Gastroesophageal sphincter (tissue), 4 donors: ENCODE results near the gene DNPH1. TPM values are rescaled to one million over a fixed set of nuclear protein-coding genes. Genes with fewer than 3 reads are reported as not detected.

ENCODE experiments used
- ATAC-seq: fragments of 150-250 bp; one replicate; pipeline ENCODE4 v1.9.1; 2016; ENCODE audit warnings: mild to moderate bottlenecking, moderate library complexity
- H3K27ac ChIP-seq, 4 donors: fragments of 200-600 bp; sonication (generic) in 3 of 4; 1 replicate in 3 of 4; 2 replicates in 1 of 4; pipeline ENCODE4 v1.5.1; 2016 to 2019
- H3K27me3 ChIP-seq: fragments of 200-600 bp; sonication (generic); one replicate; pipeline ENCODE4 v1.5.1; 2019
- H3K36me3 ChIP-seq, 2 donors: fragments of 200-600 bp; sonication (generic); one replicate each; pipeline ENCODE4 v1.5.1; 2019; ENCODE audit warnings: control low read depth in 1 of 2
- H3K4me1 ChIP-seq, 3 donors: fragments of 200-600 bp; sonication (generic); 1 replicate in 2 of 3; 2 replicates in 1 of 3; pipeline ENCODE4 v1.5.1; 2016 to 2019; ENCODE audit warnings: control low read depth in 2 of 3
- H3K4me3 ChIP-seq, 2 donors: fragments of 200-600 bp; sonication (generic); one replicate each; pipeline ENCODE4 v1.5.1; 2019; ENCODE audit warnings: mild to moderate bottlenecking in 1 of 2, moderate library complexity in 1 of 2
- H3K9me3 ChIP-seq, 3 donors: fragments of 200-600 bp; sonication (generic); one replicate each; pipeline ENCODE4 v1.5.1; 2017 to 2019; ENCODE audit warnings: control low read depth in 2 of 3
- CTCF ChIP-seq, 4 experiments: fragments of 200-600 bp in 2 of 4; fragments of 450-650 bp in 2 of 4; sonication (generic) in 1 of 4; IDR thresholded peaks; one replicate each; pipeline ENCODE4 v1.5.1; 2017 to 2019; ENCODE audit warnings: antibody characterized with exemption in 4 of 4, mild to moderate bottlenecking in 2 of 4, moderate library complexity in 2 of 4
- EP300 ChIP-seq: sonication (generic); formaldehyde crosslinking; IDR thresholded peaks from one replicate; pipeline ENCODE4 v1.6.1; 2017; ENCODE audit warnings: antibody characterized with exemption, mild to moderate bottlenecking
- POLR2A ChIP-seq, 2 donors: fragments of 450-650 bp; IDR thresholded peaks; one replicate each; pipeline ENCODE4 v1.6.1; 2017; ENCODE audit warnings: antibody characterized with exemption in 2 of 2, mild to moderate bottlenecking in 2 of 2, moderate library complexity in 1 of 2
- POLR2AphosphoS5 ChIP-seq: sonication (generic); formaldehyde crosslinking; IDR thresholded peaks from one replicate; pipeline ENCODE4 v1.6.1; 2017; ENCODE audit warnings: antibody characterized with exemption
- WGBS, 2 donors: methylation state at CpG; one replicate each; pipeline ENCODE4 v1.1.5; 2018; ENCODE audit warnings: low coverage in 1 of 2; 5-methylcytosine and 5-hydroxymethylcytosine counted together
- total RNA-seq, 4 donors: library from RNA; depleted of rRNA; stranded (reverse); fragments of >200 nt; gene quantifications; one replicate each; pipeline ENCODE4 v1.1.0, GENCODE V29; 2016

DNPH1 gene
- total RNA-seq, 4 donors from 2014 or later, result 66.5 to 95.0 (median 86.6) TPM

- peaks cover 0 to 92% of the 10 kb centered on the region in 2 donors for H3K36me3 ChIP-seq
- H3K4me3 ChIP-seq, result no peak overlapping the region
- H3K4me1 ChIP-seq, result no peaks in the 10 kb centered on the region
- WGBS, 2 donors, result no CpG with 5 or more reads among the region's 20 CpGs
- TF ChIP-seq CTCF (IDR thresholded peaks at IDR 0.05) (no peak), POLR2A (IDR thresholded peaks at IDR 0.05) (no peak), EP300 (no peak), POLR2AphosphoS5 (no peak)
- H3K27me3 ChIP-seq, result no peaks in the 10 kb centered on the region
- no peaks in the 10 kb centered on the region for H3K9me3 ChIP-seq
- no peak for ATAC-seq
- H3K27ac ChIP-seq, result no peak overlapping the region
Observed at GRCh38 chr6:43221046-43221972, 8.0 kb downstream of the DNPH1 start.

GRCh38 chr6:43220439-43220951 is 8.8 kb downstream of the DNPH1 start:
- H3K27me3 ChIP-seq, result no peaks in the 10 kb centered on the region
- H3K9me3 ChIP-seq, result no peaks in the 10 kb centered on the region
- no peak overlapping the region for H3K4me3 ChIP-seq
- 60 to 73% methylated on average over 1 to 3 of the region's 16 CpGs for WGBS, 2 donors
- TF ChIP-seq CTCF (IDR thresholded peaks at IDR 0.05), result no peak
- no peak for TF ChIP-seq EP300
- TF ChIP-seq POLR2AphosphoS5, result no peak
- H3K4me1 ChIP-seq, result no peaks in the 10 kb centered on the region
- peaks cover 0 to 95% of the 10 kb centered on the region in 2 donors for H3K36me3 ChIP-seq
- H3K27ac ChIP-seq, result no peak overlapping the region
- ATAC-seq, result no peak

- Histone ChIP-seq H3K27ac (no peak overlapping the region), H3K4me3 (no peak overlapping the region), H3K27me3 (no peaks in the 10 kb centered on the region), H3K36me3 (peaks cover 0 to 95% of the 10 kb centered on the region in 2 donors), H3K4me1 (no peaks in the 10 kb centered on the region), H3K9me3 (no peaks in the 10 kb centered on the region)
- WGBS, 2 donors, result 78 to 90% methylated on average over 6 to 7 of the region's 7 CpGs
- TF ChIP-seq POLR2A (IDR thresholded peaks at IDR 0.05) (no peak), CTCF (IDR thresholded peaks at IDR 0.05) (no peak), EP300 (no peak), POLR2AphosphoS5 (no peak)
- no peak for ATAC-seq
Observed at GRCh38 chr6:43219814-43220213, 9.5 kb downstream of the DNPH1 start.

- Histone ChIP-seq H3K4me1 (no peaks in the 10 kb centered on the region), H3K27me3 (no peaks in the 10 kb centered on the region), H3K4me3 (no peak overlapping the region), H3K36me3 (peaks cover 0 to 96% of the 10 kb centered on the region in 2 donors), H3K9me3 (no peaks in the 10 kb centered on the region), H3K27ac (no peak overlapping the region)
- 83 to 93% methylated on average over 2 of the region's 3 CpGs for WGBS, 2 donors
- no peak for ATAC-seq
- no peak for TF ChIP-seq POLR2AphosphoS5
- no peak for TF ChIP-seq POLR2A (IDR thresholded peaks at IDR 0.05)
- TF ChIP-seq CTCF (IDR thresholded peaks at IDR 0.05), result no peak
- TF ChIP-seq EP300, result no peak
Observed at GRCh38 chr6:43219119-43219518, 10.2 kb downstream of the DNPH1 start.

- no peak for ATAC-seq
- Histone ChIP-seq H3K9me3 (no peaks in the 10 kb centered on the region), H3K27me3 (no peaks in the 10 kb centered on the region), H3K36me3 (peaks cover 0 to 94% of the 10 kb centered on the region in 2 donors), H3K4me3 (no peak overlapping the region), H3K4me1 (no peaks in the 10 kb centered on the region), H3K27ac (no peak overlapping the region)
- no peak for TF ChIP-seq POLR2A (IDR thresholded peaks at IDR 0.05)
- TF ChIP-seq CTCF (IDR thresholded peaks at IDR 0.05), result no peak
- no peak for TF ChIP-seq POLR2AphosphoS5
- TF ChIP-seq EP300, result no peak
- 60 to 81% methylated on average over 3 to 5 of the region's 5 CpGs for WGBS, 2 donors
Observed at GRCh38 chr6:43217351-43217750, 11.9 kb downstream of the DNPH1 start.
